ENCODE results near the gene PACSIN2. TPM values are rescaled to one million over a fixed set of nuclear protein-coding genes. Genes with fewer than 3 reads are reported as not detected.
A peak's percentile ranks its signal among the peaks of the same experiment; 100 is the strongest.
"Not testable (repeated sequence)": the region's sequence is repeated elsewhere in the genome, so short reads cannot be mapped to it uniquely, and the experiment has no call there.

Gene PACSIN2
- total RNA-seq, 4 donors from 2014 or later, result 73.1 to 171 (median 107) TPM

DNA sequence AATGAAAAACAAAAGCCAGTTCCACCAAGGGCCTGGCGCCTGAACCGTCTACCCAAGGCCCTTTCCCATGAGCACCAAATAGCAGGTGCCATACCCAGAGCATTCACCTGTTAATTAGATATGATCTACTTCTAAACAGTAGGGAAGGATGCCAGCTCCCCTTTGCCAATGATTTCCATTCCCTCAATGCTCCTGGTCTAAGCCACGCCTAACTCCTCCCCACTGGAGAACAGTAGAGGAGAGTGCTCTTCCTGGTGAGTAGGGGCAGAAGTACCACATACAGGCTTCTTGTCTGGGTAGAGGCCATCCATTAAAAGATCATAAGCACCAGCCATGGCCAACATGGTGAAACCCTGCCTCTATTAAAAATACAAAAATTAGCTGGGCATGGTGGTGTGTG, 40.7 kb downstream of the PACSIN2 start:
- Histone ChIP-seq H3K27me3 (no peaks in the 10 kb centered on the region), H3K9me3 (no peaks in the 10 kb centered on the region), H3K4me1 (peaks cover 4 to 90% (median 27%) of the 10 kb centered on the region in 3 donors), H3K36me3 (no peaks in the 10 kb centered on the region), H3K27ac (peak overlapping the region in 1 of 4 donors; percentile 32), H3K4me3 (no peak overlapping the region)
- WGBS, 2 donors (ENCODE audit: low coverage in 1 of 2), result 92% methylated on average over 3 of the region's 3 CpGs; no CpG with 5 or more reads in 1 of the 2 donors
- ATAC-seq, result no peak
- TF ChIP-seq, protein P1, sequence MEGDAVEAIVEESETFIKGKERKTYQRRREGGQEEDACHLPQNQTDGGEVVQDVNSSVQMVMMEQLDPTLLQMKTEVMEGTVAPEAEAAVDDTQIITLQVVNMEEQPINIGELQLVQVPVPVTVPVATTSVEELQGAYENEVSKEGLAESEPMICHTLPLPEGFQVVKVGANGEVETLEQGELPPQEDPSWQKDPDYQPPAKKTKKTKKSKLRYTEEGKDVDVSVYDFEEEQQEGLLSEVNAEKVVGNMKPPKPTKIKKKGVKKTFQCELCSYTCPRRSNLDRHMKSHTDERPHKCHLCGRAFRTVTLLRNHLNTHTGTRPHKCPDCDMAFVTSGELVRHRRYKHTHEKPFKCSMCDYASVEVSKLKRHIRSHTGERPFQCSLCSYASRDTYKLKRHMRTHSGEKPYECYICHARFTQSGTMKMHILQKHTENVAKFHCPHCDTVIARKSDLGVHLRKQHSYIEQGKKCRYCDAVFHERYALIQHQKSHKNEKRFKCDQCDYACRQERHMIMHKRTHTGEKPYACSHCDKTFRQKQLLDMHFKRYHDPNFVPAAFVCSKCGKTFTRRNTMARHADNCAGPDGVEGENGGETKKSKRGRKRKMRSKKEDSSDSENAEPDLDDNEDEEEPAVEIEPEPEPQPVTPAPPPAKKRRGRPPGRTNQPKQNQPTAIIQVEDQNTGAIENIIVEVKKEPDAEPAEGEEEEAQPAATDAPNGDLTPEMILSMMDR (IDR thresholded peaks at IDR 0.05), result no peak
- TF ChIP-seq EP300 (IDR thresholded peaks at IDR 0.05) (no peak), POLR2A (IDR thresholded peaks at IDR 0.05) (no peak), POLR2AphosphoS5 (IDR thresholded peaks at IDR 0.05) (no peak)

DNA sequence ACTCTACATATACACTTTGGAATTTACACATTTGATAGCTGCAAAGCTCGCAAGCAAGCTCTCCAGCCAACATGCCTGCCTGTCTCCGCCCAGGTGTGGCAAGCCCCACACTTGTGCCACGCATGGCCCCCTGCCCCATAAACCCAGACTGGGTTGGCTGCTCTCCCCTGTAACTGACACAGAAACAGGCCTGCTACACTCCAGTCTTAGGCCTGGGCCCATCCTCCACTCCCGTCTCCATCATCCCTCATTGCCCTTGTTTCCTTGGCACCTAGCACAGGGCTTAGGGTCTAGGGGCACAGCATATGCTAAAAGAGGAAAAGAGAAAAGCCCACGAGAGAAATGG, 41.4 kb downstream of the PACSIN2 start:
- TF ChIP-seq EP300 (IDR thresholded peaks at IDR 0.05) (no peak), POLR2AphosphoS5 (IDR thresholded peaks at IDR 0.05) (no peak), POLR2A (IDR thresholded peaks at IDR 0.05) (no peak)
- TF ChIP-seq, protein P1 (IDR thresholded peaks at IDR 0.05), result no peak
- no peaks in the 10 kb centered on the region for H3K27me3 ChIP-seq
- H3K27ac ChIP-seq, result peak overlapping the region in 3 of 4 donors; percentile 5 to 32 (median 15)
- no peaks in the 10 kb centered on the region for H3K9me3 ChIP-seq
- H3K36me3 ChIP-seq, result no peaks in the 10 kb centered on the region
- no peak overlapping the region for H3K4me3 ChIP-seq
- no peak for ATAC-seq
- peaks cover 2 to 90% (median 23%) of the 10 kb centered on the region in 3 donors for H3K4me1 ChIP-seq
- WGBS, 2 donors (ENCODE audit: low coverage in 1 of 2), result 60 to 89% methylated on average over 2 to 5 of the region's 5 CpGs

DNA sequence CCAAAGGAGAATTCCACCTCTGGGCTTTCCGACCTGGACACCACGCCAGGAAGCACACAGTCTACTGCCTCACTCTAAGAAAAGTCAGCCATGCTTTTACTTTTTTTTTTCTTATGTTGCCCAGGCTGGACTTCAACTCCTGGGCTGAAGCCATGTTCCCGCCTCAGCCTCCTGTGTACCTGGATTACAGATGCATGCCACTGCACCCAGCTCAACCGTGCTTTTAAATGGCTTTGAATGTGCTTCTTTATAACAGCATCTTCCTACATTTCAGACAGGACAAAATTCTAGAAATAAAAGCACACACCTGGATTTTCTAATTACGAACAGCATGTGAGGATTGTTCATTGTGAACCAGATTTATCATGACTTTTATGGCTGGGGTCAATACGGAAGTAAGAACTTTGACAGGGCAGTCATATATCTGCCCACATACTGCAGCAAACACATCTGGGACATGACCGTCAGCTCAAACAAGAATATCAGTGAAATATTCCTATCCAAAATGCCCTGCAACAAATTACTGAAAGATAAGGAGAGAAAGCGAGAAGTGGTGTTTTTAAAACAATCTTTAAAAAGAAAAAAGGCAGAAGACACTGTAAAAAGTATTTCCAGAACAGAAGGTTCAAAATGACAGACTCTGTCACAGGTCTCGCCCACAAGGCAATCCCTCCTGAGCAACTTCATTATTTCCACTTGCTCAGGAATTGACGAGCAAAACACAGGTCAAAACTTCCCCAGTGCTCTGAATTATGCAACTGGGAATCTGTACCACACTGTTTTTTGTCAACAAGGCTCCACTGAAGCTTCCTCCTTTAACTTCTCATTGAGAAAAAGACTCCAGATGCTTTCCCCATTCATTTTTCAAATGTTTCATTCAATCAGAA, 42.1 kb downstream of the PACSIN2 start:
- Histone ChIP-seq H3K36me3 (no peaks in the 10 kb centered on the region), H3K9me3 (no peaks in the 10 kb centered on the region), H3K27ac (peak overlapping the region in 3 of 4 donors; percentile 5 to 32 (median 15)), H3K27me3 (no peaks in the 10 kb centered on the region), H3K4me1 (peaks cover 0 to 90% (median 17%) of the 10 kb centered on the region in 3 donors), H3K4me3 (no peak overlapping the region)
- 69 to 74% methylated on average over 10 of the region's 10 CpGs for WGBS, 2 donors (ENCODE audit: low coverage in 1 of 2)
- no peak for ATAC-seq
- no peak for TF ChIP-seq POLR2A (IDR thresholded peaks at IDR 0.05)
- TF ChIP-seq EP300 (IDR thresholded peaks at IDR 0.05), result no peak

DNA sequence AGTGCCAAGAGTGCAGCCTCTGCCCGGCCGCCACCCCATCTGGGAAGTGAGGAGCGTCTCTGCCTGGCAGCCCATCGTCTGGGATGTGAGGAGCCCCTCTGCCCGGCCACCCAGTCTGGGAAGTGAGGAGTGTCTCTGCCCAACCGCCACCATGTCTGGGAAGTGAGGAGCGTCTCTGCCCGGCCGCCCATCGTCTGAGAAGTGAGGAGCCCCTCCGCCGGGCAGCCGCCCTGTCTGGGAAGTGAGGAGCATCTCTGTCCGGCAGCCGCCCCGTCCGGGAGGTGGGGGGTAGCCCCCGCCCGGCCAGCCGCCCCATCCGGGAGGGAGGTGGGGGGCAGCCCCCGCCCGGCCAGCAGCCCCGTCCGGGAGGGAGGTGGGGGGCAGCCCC, 43.5 kb downstream of the PACSIN2 start:
- peak overlapping the region in 1 of 2 donors; percentile 33 for H3K4me3 ChIP-seq
- not testable (repeated sequence) for H3K27me3 ChIP-seq, H3K9me3 ChIP-seq, H3K36me3 ChIP-seq, ATAC-seq
- 75% methylated on average over 2 of the region's 25 CpGs; no CpG with 5 or more reads in 1 of the 2 donors for WGBS, 2 donors (ENCODE audit: low coverage in 1 of 2)
- H3K27ac ChIP-seq, result peak overlapping the region; percentile 31 to 82 (median 78)
- H3K4me1 ChIP-seq, result peaks cover 0 to 87% (median 16%) of the 10 kb centered on the region in 3 donors

DNA sequence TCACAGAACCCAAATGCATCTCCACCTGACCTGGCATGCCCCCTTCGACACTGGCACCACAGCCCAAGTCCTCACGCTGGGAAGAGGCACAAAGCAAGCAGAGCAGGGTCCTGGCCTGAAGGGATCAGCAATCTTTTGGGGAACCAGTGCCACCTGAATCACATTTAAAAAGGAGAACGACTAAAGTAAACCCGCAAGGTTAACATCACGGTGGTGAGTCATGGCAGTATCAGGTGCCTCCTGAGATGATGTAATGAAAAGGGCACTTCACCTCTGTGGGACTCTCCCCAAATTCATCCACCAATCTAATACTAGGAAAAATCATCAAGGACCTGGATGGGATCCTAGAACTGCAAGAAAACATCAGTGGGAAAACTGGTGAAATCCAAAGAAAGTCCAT, 44.9 kb downstream of the PACSIN2 start:
- peaks cover 0 to 89% (median 19%) of the 10 kb centered on the region in 3 donors for H3K4me1 ChIP-seq
- peak overlapping the region; percentile 9 to 82 (median 74) for H3K27ac ChIP-seq
- no peaks in the 10 kb centered on the region for H3K27me3 ChIP-seq
- WGBS, 2 donors (ENCODE audit: low coverage in 1 of 2), result 94% methylated on average over 2 of the region's 5 CpGs; no CpG with 5 or more reads in 1 of the 2 donors
- ATAC-seq, result no peak
- H3K4me3 ChIP-seq, result no peak overlapping the region
- H3K36me3 ChIP-seq, result no peaks in the 10 kb centered on the region
- TF ChIP-seq POLR2AphosphoS5 (IDR thresholded peaks at IDR 0.05) (no peak), POLR2A (IDR thresholded peaks at IDR 0.05) (no peak), EP300 (IDR thresholded peaks at IDR 0.05) (no peak)
- TF ChIP-seq, protein P1 (IDR thresholded peaks at IDR 0.05), result no peak
- H3K9me3 ChIP-seq, result no peaks in the 10 kb centered on the region

All from gastroesophageal sphincter (tissue), 4 donors.